Peyer's patch (tissue), 4 donors: ENCODE results near the gene ST3GAL4. TPM values are rescaled to one million over a fixed set of nuclear protein-coding genes. Genes with fewer than 3 reads are reported as not detected.

Experiments
- DNase-seq, 3 donors: peaks; one replicate each; pipeline ENCODE4 v3.0.0-alpha.2; 2017 to 2019
- H3K27ac ChIP-seq, 4 donors: fragments of 200-600 bp; sonication (generic); one replicate each; pipeline ENCODE4 v1.5.1; 2016 to 2019
- H3K27me3 ChIP-seq, 2 donors: fragments of 200-600 bp; sonication (generic); one replicate each; pipeline ENCODE4 v1.5.1; 2019
- H3K36me3 ChIP-seq, 3 donors: fragments of 200-600 bp; sonication (generic); one replicate each; pipeline ENCODE4 v1.5.1; 2016 to 2019
- H3K4me1 ChIP-seq, 4 donors: fragments of 200-600 bp; sonication (generic); one replicate each; pipeline ENCODE4 v1.5.1; 2016 to 2019
- H3K4me3 ChIP-seq, 4 donors: fragments of 200-600 bp; sonication (generic); 1 replicate in 3 of 4; 2 replicates in 1 of 4; pipeline ENCODE4 v1.5.1; 2016 to 2019; ENCODE audit warnings: mild to moderate bottlenecking in 1 of 4
- H3K9me3 ChIP-seq, 4 donors: fragments of 200-600 bp; sonication (generic); one replicate each; pipeline ENCODE4 v1.5.1; 2016 to 2019; ENCODE audit warnings: mild to moderate bottlenecking in 1 of 4
- POLR2A ChIP-seq, 2 donors: fragments of 450-650 bp; IDR thresholded peaks; one replicate each; pipeline ENCODE4 v1.5.1; 2017; ENCODE audit warnings: antibody characterized with exemption in 2 of 2, mild to moderate bottlenecking in 2 of 2, moderate library complexity in 2 of 2
- total RNA-seq, 4 donors: library from RNA; depleted of rRNA; stranded (reverse); fragments of >200 nt; gene quantifications; one replicate each; pipeline ENCODE4 v1.1.0, GENCODE V29; 2016
- TF ChIP-seq, protein P1 (sequence below), 6 experiments: fragments of 450-650 bp in 4 of 6; fragments of 200-600 bp in 2 of 6; sonication (generic) in 1 of 6; IDR thresholded peaks; one replicate each; pipeline ENCODE4 v1.5.1; 2017 to 2019; ENCODE audit warnings: antibody characterized with exemption in 6 of 6, mild to moderate bottlenecking in 3 of 6, moderate library complexity in 1 of 6

The ST3GAL4 gene
- total RNA-seq, 4 donors from 2014 or later = 1.1 to 14.0 (median 8.6) TPM

DNA sequence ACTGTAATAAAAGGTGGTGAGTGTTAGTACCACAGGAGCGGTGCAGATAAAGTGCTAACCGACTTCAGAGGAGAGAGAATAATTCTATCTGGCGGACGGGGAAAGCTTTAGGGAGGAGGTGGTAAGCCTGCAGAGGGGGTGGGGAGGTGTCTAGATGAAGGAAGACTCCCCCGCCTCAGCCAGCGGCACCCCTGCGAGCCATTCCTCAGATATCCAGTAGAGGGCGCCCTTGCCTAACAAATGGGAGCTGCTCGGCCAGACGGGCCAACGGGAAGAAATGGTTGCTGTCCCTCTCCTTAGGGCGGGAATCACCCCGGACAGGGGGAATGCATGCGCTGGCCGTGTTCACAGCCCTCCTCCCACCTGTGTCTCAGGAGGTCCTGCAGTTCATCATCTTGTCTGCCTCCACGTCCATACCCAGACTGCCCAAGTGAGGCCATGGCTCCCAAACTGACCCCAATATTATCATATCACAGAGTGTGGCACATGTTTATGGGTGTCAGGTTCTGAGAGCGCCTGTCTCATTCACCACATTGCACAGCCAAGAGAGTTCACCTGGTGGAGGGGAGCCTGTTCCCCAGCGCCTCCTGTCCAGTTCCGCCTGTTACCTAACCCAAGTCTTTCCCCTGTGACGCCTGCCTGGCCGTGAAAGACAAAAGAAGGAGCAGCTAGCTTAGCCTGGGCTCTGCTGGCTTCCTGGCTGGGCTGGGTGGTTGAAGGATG is 85.5 kb downstream of the ST3GAL4 start:
- TF ChIP-seq, protein P1, sequence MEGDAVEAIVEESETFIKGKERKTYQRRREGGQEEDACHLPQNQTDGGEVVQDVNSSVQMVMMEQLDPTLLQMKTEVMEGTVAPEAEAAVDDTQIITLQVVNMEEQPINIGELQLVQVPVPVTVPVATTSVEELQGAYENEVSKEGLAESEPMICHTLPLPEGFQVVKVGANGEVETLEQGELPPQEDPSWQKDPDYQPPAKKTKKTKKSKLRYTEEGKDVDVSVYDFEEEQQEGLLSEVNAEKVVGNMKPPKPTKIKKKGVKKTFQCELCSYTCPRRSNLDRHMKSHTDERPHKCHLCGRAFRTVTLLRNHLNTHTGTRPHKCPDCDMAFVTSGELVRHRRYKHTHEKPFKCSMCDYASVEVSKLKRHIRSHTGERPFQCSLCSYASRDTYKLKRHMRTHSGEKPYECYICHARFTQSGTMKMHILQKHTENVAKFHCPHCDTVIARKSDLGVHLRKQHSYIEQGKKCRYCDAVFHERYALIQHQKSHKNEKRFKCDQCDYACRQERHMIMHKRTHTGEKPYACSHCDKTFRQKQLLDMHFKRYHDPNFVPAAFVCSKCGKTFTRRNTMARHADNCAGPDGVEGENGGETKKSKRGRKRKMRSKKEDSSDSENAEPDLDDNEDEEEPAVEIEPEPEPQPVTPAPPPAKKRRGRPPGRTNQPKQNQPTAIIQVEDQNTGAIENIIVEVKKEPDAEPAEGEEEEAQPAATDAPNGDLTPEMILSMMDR (IDR thresholded peaks at IDR 0.05) = peak; percentile 70 to 95 (median 88)
- no peak for TF ChIP-seq POLR2A (IDR thresholded peaks at IDR 0.05)
- H3K4me3 ChIP-seq = no peak overlapping the region

DNA sequence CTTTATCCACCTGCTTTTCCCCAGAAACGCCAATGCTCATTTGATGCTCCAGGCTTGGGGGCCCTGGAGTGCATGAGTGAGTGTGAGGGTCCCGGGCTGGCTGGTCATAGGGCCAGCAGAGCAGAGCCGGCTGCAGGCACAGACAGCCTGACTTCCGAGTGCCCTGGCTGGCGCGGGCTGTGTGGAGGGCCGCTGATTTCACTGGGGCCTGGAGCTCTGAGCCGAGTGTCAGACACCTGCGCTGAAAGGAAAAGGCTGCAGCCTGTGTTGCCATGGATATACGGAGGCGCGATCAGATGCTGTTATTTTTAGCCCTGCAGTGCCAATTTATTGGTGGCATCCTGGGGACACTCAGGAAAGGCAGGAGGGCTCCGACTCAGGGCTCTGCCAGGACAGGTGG is 87.6 kb downstream of the ST3GAL4 start:
- no peaks in the 10 kb centered on the region for H3K36me3 ChIP-seq
- H3K4me1 ChIP-seq = no peaks in the 10 kb centered on the region
- no peaks in the 10 kb centered on the region for H3K27me3 ChIP-seq
- H3K27ac ChIP-seq = no peak overlapping the region
- TF ChIP-seq POLR2A (IDR thresholded peaks at IDR 0.05) = no peak
- TF ChIP-seq, protein P1 (IDR thresholded peaks at IDR 0.05) = no peak
- no peak for DNase-seq
- no peaks in the 10 kb centered on the region for H3K9me3 ChIP-seq
- no peak overlapping the region for H3K4me3 ChIP-seq

More for the DNA sequence above, 85.5 kb downstream of the ST3GAL4 start:
- H3K4me1 ChIP-seq = no peaks in the 10 kb centered on the region
- DNase-seq = peak; percentile 60 to 83 (median 81)
- no peaks in the 10 kb centered on the region for H3K27me3 ChIP-seq
- no peak overlapping the region for H3K27ac ChIP-seq
- no peaks in the 10 kb centered on the region for H3K9me3 ChIP-seq
- H3K36me3 ChIP-seq = no peaks in the 10 kb centered on the region

DNA sequence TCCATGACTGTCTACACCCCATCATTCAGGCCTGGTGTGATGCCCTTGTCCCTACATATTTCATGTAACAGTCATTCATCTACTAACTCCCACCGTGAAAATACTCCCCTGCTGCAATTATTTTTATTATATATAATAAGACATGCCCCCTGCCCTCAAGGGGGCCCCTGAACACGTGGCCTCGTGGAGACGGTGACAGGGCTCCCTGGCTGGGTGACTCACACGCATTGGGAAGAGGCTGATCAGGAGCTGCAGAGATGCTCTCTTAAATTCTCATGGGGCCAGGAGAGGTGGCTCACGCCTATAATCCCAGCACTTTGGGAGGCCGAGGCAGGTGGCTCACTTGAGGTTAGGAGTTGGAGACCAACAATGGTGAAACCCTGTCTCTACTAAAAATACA is 88.6 kb downstream of the ST3GAL4 start:
- no peaks in the 10 kb centered on the region for H3K4me1 ChIP-seq
- TF ChIP-seq POLR2A (IDR thresholded peaks at IDR 0.05) = no peak
- TF ChIP-seq, protein P1 (IDR thresholded peaks at IDR 0.05) = no peak
- H3K36me3 ChIP-seq = no peaks in the 10 kb centered on the region

DNA sequence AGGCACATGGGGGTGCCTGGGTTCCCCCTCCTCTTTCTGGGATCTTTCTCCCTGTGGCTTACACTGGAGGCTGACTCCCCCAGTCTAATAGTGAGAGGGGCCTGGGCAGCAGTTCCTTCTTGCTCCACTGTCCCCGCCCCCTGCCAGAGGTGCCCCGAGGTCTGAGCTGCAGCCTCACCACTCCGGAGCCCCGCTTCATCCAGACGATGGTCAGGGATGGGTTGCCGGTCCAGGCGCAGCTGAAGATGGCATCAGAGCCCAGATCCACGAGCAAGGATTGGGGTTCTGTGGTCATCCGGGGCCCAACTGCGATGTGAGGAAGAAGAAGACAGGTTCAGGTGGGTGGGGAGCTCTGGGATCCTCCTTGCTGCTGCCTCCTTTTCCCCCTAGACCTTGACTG is 91.1 kb downstream of the ST3GAL4 start:
- Histone ChIP-seq H3K36me3 (no peaks in the 10 kb centered on the region), H3K27me3 (no peaks in the 10 kb centered on the region), H3K27ac (no peak overlapping the region), H3K9me3 (no peaks in the 10 kb centered on the region), H3K4me3 (no peak overlapping the region), H3K4me1 (no peaks in the 10 kb centered on the region)
- TF ChIP-seq, protein P1 (IDR thresholded peaks at IDR 0.05) = no peak
- no peak for TF ChIP-seq POLR2A (IDR thresholded peaks at IDR 0.05)
- DNase-seq = no peak

More for the DNA sequence above, 88.6 kb downstream of the ST3GAL4 start:
- no peak overlapping the region for H3K27ac ChIP-seq
- no peak overlapping the region for H3K4me3 ChIP-seq
- DNase-seq = no peak
- H3K27me3 ChIP-seq = no peaks in the 10 kb centered on the region
- no peaks in the 10 kb centered on the region for H3K9me3 ChIP-seq

DNA sequence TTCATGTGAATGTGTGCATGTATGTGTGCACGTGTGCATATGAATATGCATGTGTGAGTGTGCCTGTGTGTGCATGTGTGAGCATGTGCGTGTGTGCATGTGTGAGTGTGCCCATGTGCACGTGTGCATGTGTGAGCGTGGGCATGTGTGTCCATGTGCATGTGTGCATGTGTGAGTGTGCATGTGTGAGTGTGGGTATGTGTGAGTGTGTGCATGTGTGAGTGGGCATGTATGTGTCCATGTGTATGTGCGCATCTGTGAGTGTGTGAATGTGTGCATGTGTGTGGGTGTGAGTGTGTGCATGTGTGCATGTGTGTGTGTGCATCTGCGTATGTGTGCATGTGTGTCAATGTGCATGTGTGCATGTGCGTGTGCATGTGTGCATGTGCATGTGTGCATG is 94.7 kb downstream of the ST3GAL4 start:
- Histone ChIP-seq H3K9me3 (no peaks in the 10 kb centered on the region), H3K4me1 (no peaks in the 10 kb centered on the region), H3K4me3 (no peak overlapping the region), H3K27me3 (no peaks in the 10 kb centered on the region), H3K36me3 (no peaks in the 10 kb centered on the region), H3K27ac (no peak overlapping the region)
- TF ChIP-seq, protein P1 (IDR thresholded peaks at IDR 0.05) = no peak
- no peak for TF ChIP-seq POLR2A (IDR thresholded peaks at IDR 0.05)
- DNase-seq = no peak
